Measurements from ENCODE around the gene FUT9.

FUT9 gene

DNA sequence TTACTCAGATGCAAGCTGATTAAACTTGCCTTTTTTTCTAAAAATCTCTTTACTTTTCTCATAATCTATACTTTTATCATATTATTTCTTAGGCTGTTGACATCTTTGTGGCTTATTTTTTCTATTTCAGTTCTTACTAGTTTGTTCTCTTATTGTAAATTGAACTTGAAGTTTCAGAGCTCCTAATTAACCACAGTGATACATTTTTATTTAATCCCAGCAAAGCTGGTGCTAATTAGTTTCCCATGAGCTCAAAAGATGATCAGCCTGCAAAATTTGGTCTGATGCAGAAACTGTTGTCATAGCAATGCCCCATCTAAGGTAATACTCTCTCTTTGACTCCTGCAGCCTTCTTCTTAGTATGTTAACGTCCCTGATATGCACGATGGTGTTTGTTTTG, 170.3 kb downstream of the FUT9 start:
- CTCF ChIA-PET = no interaction called here
- H3K4me1 Mint-ChIP-seq = no peaks in the 10 kb centered on the region
- H3K36me3 Mint-ChIP-seq = no peaks in the 10 kb centered on the region
- no peak overlapping the region for H3K27ac Mint-ChIP-seq
- no peaks in the 10 kb centered on the region for H3K27me3 Mint-ChIP-seq
- H3K4me3 Mint-ChIP-seq = no peak overlapping the region
- no peak for DNase-seq
- no peaks in the 10 kb centered on the region for H3K9me3 Mint-ChIP-seq

DNA sequence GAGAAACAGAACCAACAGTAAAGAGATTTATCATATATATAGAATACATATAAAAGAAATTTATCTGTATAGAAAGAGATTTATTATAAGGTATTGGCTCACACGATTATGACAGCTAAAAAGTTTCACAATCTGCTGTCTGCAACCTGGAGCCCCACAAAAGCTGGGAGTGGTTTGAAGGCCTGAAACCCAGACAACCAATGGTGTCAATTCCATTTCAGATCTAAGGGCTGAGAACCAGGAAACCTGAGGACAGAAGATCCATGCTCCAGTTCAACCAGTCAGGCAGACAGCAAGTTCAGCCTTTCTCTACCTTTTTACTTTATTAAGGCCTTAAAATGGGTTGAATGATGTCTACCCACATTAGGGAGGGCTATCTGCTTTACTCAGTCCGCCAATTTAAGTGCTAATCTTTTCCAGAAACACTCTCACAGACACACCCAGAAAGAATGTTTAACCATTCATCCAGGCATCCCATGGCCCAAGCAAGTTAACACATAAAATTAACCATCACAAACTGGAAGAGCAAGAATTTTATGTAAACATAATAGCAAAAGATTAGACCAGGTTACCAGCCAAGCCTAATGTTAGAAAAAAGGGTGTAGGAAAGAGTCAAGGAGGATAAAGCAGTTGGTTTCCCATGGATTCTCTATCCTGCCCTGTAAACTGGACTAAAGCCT, 170.9 kb downstream of the FUT9 start:
- CTCF ChIA-PET = no interaction called here
- no peak overlapping the region for H3K4me3 Mint-ChIP-seq
- H3K9me3 Mint-ChIP-seq = no peaks in the 10 kb centered on the region
- no peaks in the 10 kb centered on the region for H3K27me3 Mint-ChIP-seq
- no peak overlapping the region for H3K27ac Mint-ChIP-seq
- DNase-seq = no peak
- no peaks in the 10 kb centered on the region for H3K36me3 Mint-ChIP-seq
- no peaks in the 10 kb centered on the region for H3K4me1 Mint-ChIP-seq

DNA sequence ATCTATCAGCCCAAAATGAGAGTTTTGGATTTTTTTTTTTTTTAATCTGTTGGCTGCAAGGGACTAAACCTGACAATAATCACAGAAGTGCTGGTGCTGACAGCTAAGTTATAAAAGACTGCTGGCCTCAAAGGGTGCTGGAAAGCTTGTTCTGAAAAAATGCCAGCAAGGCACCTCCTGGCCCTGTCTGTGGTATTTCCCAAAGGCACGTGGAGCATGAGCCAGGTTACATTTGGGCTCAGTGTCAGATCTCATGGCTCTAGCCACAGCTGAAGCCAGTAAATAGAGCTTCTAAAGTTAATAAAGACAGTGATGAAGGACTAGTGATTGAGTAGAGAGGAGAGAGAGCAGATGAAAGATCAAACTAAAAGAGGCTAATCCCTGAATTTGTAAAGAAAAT, 178.9 kb downstream of the FUT9 start:
- no peak overlapping the region for H3K4me3 Mint-ChIP-seq
- DNase-seq = no peak
- peaks cover 5% of the 10 kb centered on the region for H3K9me3 Mint-ChIP-seq
- H3K27ac Mint-ChIP-seq = no peak overlapping the region
- no peaks in the 10 kb centered on the region for H3K36me3 Mint-ChIP-seq
- no peaks in the 10 kb centered on the region for H3K27me3 Mint-ChIP-seq
- no peaks in the 10 kb centered on the region for H3K4me1 Mint-ChIP-seq
- CTCF ChIA-PET = no interaction called here

DNA sequence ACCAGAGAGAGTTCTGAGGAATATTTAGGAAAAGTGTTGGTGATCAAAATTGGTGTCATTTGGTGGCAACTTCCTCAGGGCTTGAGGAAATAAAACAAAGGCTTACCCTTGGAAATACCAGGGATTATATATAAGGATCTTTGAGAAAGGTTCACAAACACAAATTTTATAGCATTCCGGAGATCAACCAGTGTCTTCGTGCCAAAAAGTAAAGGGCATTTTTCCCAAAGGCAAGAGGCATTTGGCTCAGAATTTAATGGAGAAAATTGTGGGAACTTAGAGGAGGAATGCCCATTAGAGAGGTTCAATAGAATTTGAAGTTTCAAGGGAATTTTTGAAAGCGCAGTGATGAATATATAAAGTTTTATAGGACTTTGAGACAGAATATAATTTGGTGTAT, 179.5 kb downstream of the FUT9 start:
- Mint-ChIP-seq H3K4me3 (no peak overlapping the region), H3K27me3 (no peaks in the 10 kb centered on the region), H3K36me3 (no peaks in the 10 kb centered on the region), H3K27ac (no peak overlapping the region), H3K4me1 (no peaks in the 10 kb centered on the region), H3K9me3 (peaks cover 5% of the 10 kb centered on the region)
- DNase-seq = no peak
- CTCF ChIA-PET = no interaction called here

DNA sequence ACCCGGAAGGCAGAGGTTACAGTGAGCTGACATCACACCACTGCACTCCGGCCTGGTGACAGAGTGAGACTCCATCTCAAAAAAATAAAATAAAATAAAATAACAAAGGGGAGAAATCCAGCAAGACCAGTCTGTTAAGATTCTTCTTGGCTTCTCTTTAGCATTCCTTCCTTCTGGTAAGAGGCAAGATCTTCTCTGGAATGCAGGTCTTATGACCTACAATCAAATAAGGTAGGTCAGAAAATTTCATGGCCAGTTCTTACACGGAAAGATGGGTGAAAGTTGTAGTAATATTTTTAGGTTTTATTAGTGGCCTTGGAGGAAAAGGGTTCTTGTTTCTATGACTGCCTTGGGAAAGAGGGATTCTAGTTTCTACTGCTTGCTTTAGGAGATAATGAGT, 180.9 kb downstream of the FUT9 start:
- CTCF ChIA-PET = no interaction called here
- no peak overlapping the region for H3K27ac Mint-ChIP-seq
- H3K9me3 Mint-ChIP-seq = peaks cover 5% of the 10 kb centered on the region
- DNase-seq = no peak
- H3K4me1 Mint-ChIP-seq = no peaks in the 10 kb centered on the region
- no peak overlapping the region for H3K4me3 Mint-ChIP-seq
- no peaks in the 10 kb centered on the region for H3K36me3 Mint-ChIP-seq
- H3K27me3 Mint-ChIP-seq = no peaks in the 10 kb centered on the region

DNA sequence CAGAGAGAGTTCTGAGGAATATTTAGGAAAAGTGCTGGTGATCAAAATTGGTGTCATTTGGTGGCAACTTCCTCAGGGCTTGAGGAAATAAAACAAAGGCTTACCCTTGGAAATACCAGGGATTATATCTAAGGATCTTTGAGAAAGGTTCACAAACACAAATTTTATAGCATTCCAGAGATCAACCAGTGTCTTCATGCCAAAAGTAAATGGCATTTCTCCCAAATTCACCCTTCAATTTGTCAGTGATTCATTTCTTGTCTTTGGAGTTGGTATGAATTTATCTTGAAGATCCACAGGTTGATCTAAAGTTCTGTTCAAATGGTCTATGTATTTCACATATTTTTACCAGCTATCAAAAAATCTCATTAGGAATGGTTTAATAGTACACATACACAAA, 181.5 kb downstream of the FUT9 start:
- no peaks in the 10 kb centered on the region for H3K36me3 Mint-ChIP-seq
- no peak for DNase-seq
- no peaks in the 10 kb centered on the region for H3K27me3 Mint-ChIP-seq
- H3K9me3 Mint-ChIP-seq = peaks cover 3% of the 10 kb centered on the region
- H3K4me3 Mint-ChIP-seq = no peak overlapping the region
- no peak overlapping the region for H3K27ac Mint-ChIP-seq
- CTCF ChIA-PET = no interaction called here
- no peaks in the 10 kb centered on the region for H3K4me1 Mint-ChIP-seq

DNA sequence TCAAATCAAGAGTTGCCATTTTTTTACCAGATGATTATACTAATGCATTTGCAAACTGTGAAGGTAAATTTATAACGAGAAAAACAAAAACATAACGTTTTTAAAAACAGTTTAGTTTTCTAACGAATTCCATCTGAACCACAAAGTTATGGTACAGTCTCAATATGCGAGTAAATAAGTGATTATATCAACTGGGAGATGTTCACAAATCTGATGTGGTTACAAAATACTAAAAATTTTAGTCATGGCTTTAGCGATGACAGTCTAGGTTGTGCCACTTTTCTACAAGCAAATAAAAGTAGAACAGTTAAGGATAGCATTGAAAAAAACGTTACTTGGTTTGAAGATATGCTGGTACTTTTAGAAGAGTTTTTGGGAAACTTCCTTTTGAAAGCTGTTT, 186.8 kb downstream of the FUT9 start:
- Mint-ChIP-seq H3K27me3 (no peaks in the 10 kb centered on the region), H3K4me3 (no peak overlapping the region), H3K4me1 (no peaks in the 10 kb centered on the region), H3K27ac (no peak overlapping the region), H3K36me3 (no peaks in the 10 kb centered on the region), H3K9me3 (no peaks in the 10 kb centered on the region)
- CTCF ChIA-PET = no interaction called here
- DNase-seq = no peak

DNA sequence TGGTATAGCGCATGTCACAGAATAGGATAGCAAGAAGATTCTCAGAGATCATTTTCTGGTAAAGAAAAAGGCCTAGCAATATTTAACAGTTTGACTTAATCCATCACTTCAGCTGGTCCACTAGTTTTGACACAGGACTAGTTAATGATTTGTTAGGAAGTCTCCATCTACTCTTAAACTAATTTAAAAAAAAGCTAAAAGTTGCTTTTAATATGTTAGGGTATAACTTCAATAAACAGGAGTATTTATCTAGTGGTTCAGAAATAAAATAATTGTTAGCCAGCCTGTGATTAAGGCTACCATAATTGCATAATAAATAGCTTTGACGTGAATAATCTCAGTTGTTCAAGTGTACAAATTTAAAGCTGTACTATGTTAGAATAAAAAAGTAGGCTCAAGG, 195.6 kb downstream of the FUT9 start:
- no peak overlapping the region for H3K27ac Mint-ChIP-seq
- H3K4me3 Mint-ChIP-seq = no peak overlapping the region
- CTCF ChIA-PET = no interaction called here
- no peaks in the 10 kb centered on the region for H3K27me3 Mint-ChIP-seq
- H3K9me3 Mint-ChIP-seq = no peaks in the 10 kb centered on the region
- H3K36me3 Mint-ChIP-seq = no peaks in the 10 kb centered on the region
- DNase-seq = no peak
- no peaks in the 10 kb centered on the region for H3K4me1 Mint-ChIP-seq

DNA sequence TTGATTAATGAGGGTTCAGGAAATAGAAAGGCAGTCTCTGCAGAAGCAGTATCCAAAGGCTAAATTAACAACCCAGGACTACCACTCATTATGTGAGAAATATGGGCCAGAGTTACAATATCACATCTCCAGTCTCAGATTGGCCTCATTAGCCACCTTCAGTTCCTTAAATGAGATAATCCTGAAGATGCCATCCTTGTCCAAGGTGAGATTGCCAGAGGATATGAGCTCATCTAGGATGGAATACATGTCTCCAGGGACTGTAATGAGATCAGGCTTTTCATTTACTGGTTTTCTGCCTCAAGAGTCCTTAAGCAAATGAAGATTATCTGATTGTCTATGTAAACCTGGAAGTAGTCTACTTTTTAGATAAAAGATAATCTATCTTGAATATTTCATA, 196.3 kb downstream of the FUT9 start:
- no peaks in the 10 kb centered on the region for H3K27me3 Mint-ChIP-seq
- no peak for DNase-seq
- CTCF ChIA-PET = no interaction called here
- no peak overlapping the region for H3K4me3 Mint-ChIP-seq
- H3K9me3 Mint-ChIP-seq = no peaks in the 10 kb centered on the region
- H3K36me3 Mint-ChIP-seq = no peaks in the 10 kb centered on the region
- H3K27ac Mint-ChIP-seq = no peak overlapping the region
- no peaks in the 10 kb centered on the region for H3K4me1 Mint-ChIP-seq

DNA sequence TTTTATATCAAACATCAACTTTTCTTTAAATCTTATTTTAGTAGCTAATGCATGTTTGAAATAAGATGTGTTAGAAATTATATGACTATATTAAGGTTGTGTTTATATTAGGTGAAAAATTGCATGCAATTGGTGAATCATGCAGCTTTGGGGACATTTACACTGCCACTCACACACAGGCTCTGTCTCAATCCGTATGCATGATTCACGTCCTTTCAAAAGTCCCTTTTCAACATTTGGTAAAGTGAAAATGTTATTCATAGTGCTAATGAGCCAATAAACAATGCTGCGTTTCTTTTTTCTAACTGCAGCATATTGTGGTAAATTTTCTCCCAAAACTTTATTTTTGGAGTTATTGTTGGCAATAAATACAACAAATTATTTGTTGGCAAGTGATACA, 198.0 kb downstream of the FUT9 start:
- no peak for DNase-seq
- Mint-ChIP-seq H3K9me3 (no peaks in the 10 kb centered on the region), H3K27ac (no peak overlapping the region), H3K4me3 (no peak overlapping the region), H3K36me3 (no peaks in the 10 kb centered on the region), H3K27me3 (no peaks in the 10 kb centered on the region), H3K4me1 (no peaks in the 10 kb centered on the region)
- CTCF ChIA-PET = no interaction called here

DNA sequence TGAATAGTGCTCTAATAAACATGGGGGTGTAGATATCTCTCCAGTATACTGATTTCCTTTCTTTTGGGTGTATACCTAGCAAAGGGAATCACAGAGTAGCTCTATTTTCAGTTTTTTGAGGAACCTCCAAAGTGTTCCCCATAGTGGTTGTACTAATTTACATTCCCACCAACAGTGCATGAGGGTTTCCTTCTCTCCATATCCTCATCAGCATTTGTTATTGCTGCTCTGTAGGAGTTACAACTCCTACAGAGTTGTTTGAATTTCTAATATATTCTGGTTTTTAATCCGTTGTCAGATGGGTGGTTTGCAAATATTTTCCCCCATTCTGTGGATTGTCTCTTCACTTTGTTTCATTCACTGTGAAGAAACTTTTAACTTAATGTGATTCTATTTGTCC, 207.9 kb downstream of the FUT9 start:
- H3K9me3 Mint-ChIP-seq = no peaks in the 10 kb centered on the region
- CTCF ChIA-PET = no interaction called here
- H3K27ac Mint-ChIP-seq = no peak overlapping the region
- no peaks in the 10 kb centered on the region for H3K36me3 Mint-ChIP-seq
- no peaks in the 10 kb centered on the region for H3K4me1 Mint-ChIP-seq
- DNase-seq = no peak
- no peaks in the 10 kb centered on the region for H3K27me3 Mint-ChIP-seq
- H3K4me3 Mint-ChIP-seq = no peak overlapping the region

DNA sequence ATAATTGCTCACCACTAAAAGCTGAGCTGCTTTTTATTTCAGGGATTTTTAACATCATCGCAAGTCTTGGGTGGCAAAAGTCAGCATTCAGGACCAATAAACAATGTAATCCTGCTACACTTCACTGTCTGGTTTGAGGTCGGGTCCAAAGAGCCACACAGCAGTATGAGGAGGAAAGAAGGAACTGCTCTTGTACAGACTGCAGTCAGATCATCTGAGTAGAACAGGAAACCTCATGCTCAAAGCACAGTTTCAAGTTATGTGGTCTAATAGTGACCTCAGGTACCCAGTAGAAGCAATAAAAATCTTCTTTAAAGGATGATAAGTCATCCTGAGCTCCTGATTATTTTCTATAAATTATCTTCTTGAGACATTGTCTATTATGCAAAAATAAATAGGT, 211.4 kb downstream of the FUT9 start:
- CTCF ChIA-PET = no interaction called here
- Mint-ChIP-seq H3K36me3 (no peaks in the 10 kb centered on the region), H3K4me3 (no peak overlapping the region), H3K27ac (no peak overlapping the region), H3K27me3 (no peaks in the 10 kb centered on the region), H3K9me3 (no peaks in the 10 kb centered on the region), H3K4me1 (no peaks in the 10 kb centered on the region)
- DNase-seq = no peak

DNA sequence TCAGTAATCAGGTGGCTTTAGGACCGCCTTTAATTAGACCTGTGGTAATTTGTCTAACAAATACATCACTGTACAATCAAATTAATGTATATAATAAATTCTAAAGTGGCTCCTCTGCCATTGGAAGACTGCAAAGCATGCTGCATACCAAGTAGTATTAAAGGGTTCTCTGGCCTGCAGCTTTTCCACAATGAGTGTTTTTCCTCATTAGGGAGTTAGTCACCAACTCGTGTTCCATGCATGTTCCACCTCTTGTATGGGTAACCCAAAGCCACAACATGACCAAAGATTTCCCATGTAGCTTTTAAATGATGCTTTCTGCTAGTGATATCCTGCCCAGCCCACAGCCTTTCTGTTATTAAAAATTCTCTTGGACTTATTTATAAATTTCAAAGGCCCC, 218.7 kb downstream of the FUT9 start:
- no peaks in the 10 kb centered on the region for H3K9me3 Mint-ChIP-seq
- no peak overlapping the region for H3K27ac Mint-ChIP-seq
- H3K36me3 Mint-ChIP-seq = no peaks in the 10 kb centered on the region
- H3K27me3 Mint-ChIP-seq = no peaks in the 10 kb centered on the region
- CTCF ChIA-PET = no interaction called here
- H3K4me1 Mint-ChIP-seq = no peaks in the 10 kb centered on the region
- DNase-seq = no peak
- no peak overlapping the region for H3K4me3 Mint-ChIP-seq

DNA sequence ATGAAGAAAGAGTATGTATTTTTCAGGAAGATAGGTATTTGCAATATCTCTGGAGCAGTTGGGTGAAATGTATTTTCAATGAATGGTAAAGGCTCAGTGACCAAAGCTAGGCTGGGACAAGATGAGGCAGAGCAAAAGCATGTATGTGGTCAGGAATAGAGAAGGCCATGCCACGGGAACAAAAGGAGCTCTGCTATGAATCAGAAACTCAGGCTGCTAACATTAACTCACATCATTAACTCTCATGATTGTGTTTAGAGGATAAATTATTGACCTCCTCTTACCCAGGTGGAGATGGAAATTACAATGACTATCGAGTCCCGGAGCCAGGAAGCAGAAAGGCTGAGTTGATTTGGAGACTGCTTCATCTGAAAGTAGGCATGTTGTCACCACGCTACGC, 220.2 kb downstream of the FUT9 start:
- H3K27ac Mint-ChIP-seq = no peak overlapping the region
- H3K27me3 Mint-ChIP-seq = no peaks in the 10 kb centered on the region
- no peak overlapping the region for H3K4me3 Mint-ChIP-seq
- H3K36me3 Mint-ChIP-seq = no peaks in the 10 kb centered on the region
- H3K9me3 Mint-ChIP-seq = no peaks in the 10 kb centered on the region
- H3K4me1 Mint-ChIP-seq = no peaks in the 10 kb centered on the region
- DNase-seq = no peak
- CTCF ChIA-PET = interaction anchor here (0.8 kb wide), 1 partner anchor 28 kb away, joined by 3 read pairs; no protein-coding TSS in a partner anchor

DNA sequence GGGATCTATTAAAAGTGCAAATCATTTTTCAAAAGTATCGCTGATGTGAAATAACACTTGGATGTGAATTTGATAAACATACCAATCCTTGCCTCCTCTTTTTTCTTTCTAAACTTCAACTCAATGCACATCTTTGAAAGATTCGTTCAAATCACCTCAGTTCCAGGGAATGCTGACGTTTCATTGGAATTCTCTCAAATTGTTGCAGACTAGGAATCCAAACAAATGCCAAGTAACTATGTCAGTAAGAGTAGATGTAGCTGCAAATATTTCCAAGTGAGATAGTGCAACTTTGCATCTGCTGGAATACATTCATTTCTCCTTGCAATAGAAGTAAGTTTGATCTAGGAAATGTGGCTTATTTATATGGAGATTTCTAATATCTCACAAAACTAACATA, 220.7 kb downstream of the FUT9 start:
- Mint-ChIP-seq H3K4me3 (no peak overlapping the region), H3K27ac (no peak overlapping the region), H3K9me3 (no peaks in the 10 kb centered on the region), H3K4me1 (no peaks in the 10 kb centered on the region), H3K36me3 (no peaks in the 10 kb centered on the region), H3K27me3 (no peaks in the 10 kb centered on the region)
- DNase-seq = no peak
- CTCF ChIA-PET = no interaction called here
